Endothelial cell of umbilical vein (primary cell): Measurements from ENCODE around the gene SCN5A.

Source experiments
- CTCF ChIP-seq, 2 donors: IDR thresholded peaks; 1 replicate in 1 of 2; 2 replicates in 1 of 2; pipeline ENCODE4 v1.5.1; 2011; ENCODE audit warnings: low read length in 2 of 2, mild to moderate bottlenecking in 2 of 2, moderate library complexity in 2 of 2, control low read depth in 1 of 2, inconsistent platforms in 1 of 2, low read depth in 1 of 2; ENCODE audit not compliant: insufficient read depth in 1 of 2; ENCODE audit errors: extremely low read depth in 1 of 2
- POLR2AphosphoS5 ChIP-seq: IDR thresholded peaks from 2 replicates; pipeline ENCODE4 v1.6.1; 2012; ENCODE audit warnings: low read depth, mild to moderate bottlenecking, control low read depth, low read length, moderate library complexity; ENCODE audit not compliant: insufficient read depth

DNA sequence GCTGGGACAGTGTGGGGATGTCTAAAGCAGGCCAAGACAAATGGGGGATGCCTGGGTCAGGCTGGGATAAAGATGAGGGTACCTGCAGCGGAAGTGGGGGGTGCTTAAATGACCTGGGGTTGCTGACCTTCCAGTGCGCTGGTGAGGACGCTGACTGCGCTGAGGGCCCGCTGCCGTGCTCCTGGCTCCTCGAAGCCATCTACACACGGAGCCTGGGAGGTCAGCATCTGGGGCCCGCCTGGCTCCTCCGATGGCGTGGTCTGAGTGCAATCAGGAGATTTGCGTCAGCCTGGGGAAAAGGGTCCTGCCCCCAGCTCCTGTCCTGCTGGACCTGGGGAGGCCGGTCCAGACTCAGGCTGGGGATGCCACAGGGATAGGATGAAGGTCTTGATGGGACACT lies 50.7 kb downstream of the SCN5A start:
- TF ChIP-seq CTCF (IDR thresholded peaks at IDR 0.05; ENCODE audit: extremely low read depth in 1 of 2, insufficient read depth in 1 of 2, low read depth in 1 of 2, low read length in 2 of 2) (no peak), POLR2AphosphoS5 (no peak)
